ENCODE results near the gene MATK.
"Not testable (repeated sequence)": the region's sequence is repeated elsewhere in the genome, so short reads cannot be mapped to it uniquely, and the experiment has no call there.

Gene MATK

GRCh38 chr19:3771000-3771905 lies 14.9 kb downstream of the MATK start:
- Histone ChIP-seq H3K9me3 (ENCODE audit: control insufficient read depth, low read length) (no peaks in the 10 kb centered on the region), H3K27me3 (replicated peaks; ENCODE audit: control insufficient read depth, insufficient read depth, low read length, poor library complexity, severe bottlenecking) (no peaks in the 10 kb centered on the region), H3K27ac (ENCODE audit: insufficient read depth, low read length, poor library complexity, severe bottlenecking) (no peak overlapping the region), H3K4me3 (ENCODE audit: insufficient read depth, low read depth, low read length, poor library complexity, severe bottlenecking) (no peak overlapping the region), H3K4me1 (ENCODE audit: control insufficient read depth, insufficient read depth, low read length, poor library complexity, severe bottlenecking) (peaks cover 6% of the 10 kb centered on the region), H3K36me3 (ENCODE audit: control insufficient read depth, insufficient read depth, low read length) (peaks cover 34% of the 10 kb centered on the region)
- no peak for DNase-seq

- Histone ChIP-seq H3K27me3 (replicated peaks; ENCODE audit: control insufficient read depth, insufficient read depth, low read length, poor library complexity, severe bottlenecking) (no peaks in the 10 kb centered on the region), H3K27ac (ENCODE audit: insufficient read depth, low read length, poor library complexity, severe bottlenecking) (no peak overlapping the region), H3K4me3 (ENCODE audit: insufficient read depth, low read depth, low read length, poor library complexity, severe bottlenecking) (no peak overlapping the region), H3K9me3 (ENCODE audit: control insufficient read depth, low read length) (no peaks in the 10 kb centered on the region), H3K36me3 (ENCODE audit: control insufficient read depth, insufficient read depth, low read length) (peaks cover 35% of the 10 kb centered on the region), H3K4me1 (ENCODE audit: control insufficient read depth, insufficient read depth, low read length, poor library complexity, severe bottlenecking) (peaks cover 6% of the 10 kb centered on the region)
- DNase-seq, result no peak
Observed at GRCh38 chr19:3770136-3770999, 15.8 kb downstream of the MATK start.

- Histone ChIP-seq H3K9me3 (ENCODE audit: control insufficient read depth, low read length) (no peaks in the 10 kb centered on the region), H3K27me3 (replicated peaks; ENCODE audit: control insufficient read depth, insufficient read depth, low read length, poor library complexity, severe bottlenecking) (no peaks in the 10 kb centered on the region), H3K4me1 (ENCODE audit: control insufficient read depth, insufficient read depth, low read length, poor library complexity, severe bottlenecking) (peaks cover 6% of the 10 kb centered on the region), H3K36me3 (ENCODE audit: control insufficient read depth, insufficient read depth, low read length) (peaks cover 40% of the 10 kb centered on the region), H3K27ac (ENCODE audit: insufficient read depth, low read length, poor library complexity, severe bottlenecking) (no peak overlapping the region), H3K4me3 (ENCODE audit: insufficient read depth, low read depth, low read length, poor library complexity, severe bottlenecking) (no peak overlapping the region)
- no peak for DNase-seq
Observed at GRCh38 chr19:3769494-3769893, 16.7 kb downstream of the MATK start.

GRCh38 chr19:3768748-3769099 lies 17.5 kb downstream of the MATK start:
- DNase-seq, result no peak
- H3K27me3 ChIP-seq (replicated peaks; ENCODE audit: control insufficient read depth, insufficient read depth, low read length, poor library complexity, severe bottlenecking), result no peaks in the 10 kb centered on the region

GRCh38 chr19:3768015-3768747 lies 18.0 kb downstream of the MATK start:
- Histone ChIP-seq H3K36me3 (ENCODE audit: control insufficient read depth, insufficient read depth, low read length) (peaks cover 40% of the 10 kb centered on the region), H3K9me3 (ENCODE audit: control insufficient read depth, low read length) (no peaks in the 10 kb centered on the region), H3K4me3 (ENCODE audit: insufficient read depth, low read depth, low read length, poor library complexity, severe bottlenecking) (no peak overlapping the region), H3K4me1 (ENCODE audit: control insufficient read depth, insufficient read depth, low read length, poor library complexity, severe bottlenecking) (peaks cover 9% of the 10 kb centered on the region), H3K27me3 (replicated peaks; ENCODE audit: control insufficient read depth, insufficient read depth, low read length, poor library complexity, severe bottlenecking) (no peaks in the 10 kb centered on the region), H3K27ac (ENCODE audit: insufficient read depth, low read length, poor library complexity, severe bottlenecking) (no peak overlapping the region)
- DNase-seq, result no peak

More at GRCh38 chr19:3768748-3769099, 17.5 kb downstream of the MATK start:
- H3K36me3 ChIP-seq (ENCODE audit: control insufficient read depth, insufficient read depth, low read length), result peaks cover 40% of the 10 kb centered on the region
- no peak overlapping the region for H3K4me3 ChIP-seq (ENCODE audit: insufficient read depth, low read depth, low read length, poor library complexity, severe bottlenecking)
- no peak overlapping the region for H3K27ac ChIP-seq (ENCODE audit: insufficient read depth, low read length, poor library complexity, severe bottlenecking)
- H3K9me3 ChIP-seq (ENCODE audit: control insufficient read depth, low read length), result no peaks in the 10 kb centered on the region
- peaks cover 6% of the 10 kb centered on the region for H3K4me1 ChIP-seq (ENCODE audit: control insufficient read depth, insufficient read depth, low read length, poor library complexity, severe bottlenecking)

- no peak for DNase-seq
- Histone ChIP-seq H3K36me3 (ENCODE audit: control insufficient read depth, insufficient read depth, low read length) (peaks cover 40% of the 10 kb centered on the region), H3K4me3 (ENCODE audit: insufficient read depth, low read depth, low read length, poor library complexity, severe bottlenecking) (no peak overlapping the region), H3K27ac (ENCODE audit: insufficient read depth, low read length, poor library complexity, severe bottlenecking) (no peak overlapping the region), H3K4me1 (ENCODE audit: control insufficient read depth, insufficient read depth, low read length, poor library complexity, severe bottlenecking) (peaks cover 12% of the 10 kb centered on the region), H3K9me3 (ENCODE audit: control insufficient read depth, low read length) (no peaks in the 10 kb centered on the region), H3K27me3 (replicated peaks; ENCODE audit: control insufficient read depth, insufficient read depth, low read length, poor library complexity, severe bottlenecking) (no peaks in the 10 kb centered on the region)
Observed at GRCh38 chr19:3767050-3767449, 19.1 kb downstream of the MATK start.

GRCh38 chr19:3766520-3766919 lies 19.7 kb downstream of the MATK start:
- no peaks in the 10 kb centered on the region for H3K27me3 ChIP-seq (replicated peaks; ENCODE audit: control insufficient read depth, insufficient read depth, low read length, poor library complexity, severe bottlenecking)
- no peak for DNase-seq
- H3K4me1 ChIP-seq (ENCODE audit: control insufficient read depth, insufficient read depth, low read length, poor library complexity, severe bottlenecking), result peaks cover 16% of the 10 kb centered on the region
- H3K27ac ChIP-seq (ENCODE audit: insufficient read depth, low read length, poor library complexity, severe bottlenecking), result no peak overlapping the region
- H3K36me3 ChIP-seq (ENCODE audit: control insufficient read depth, insufficient read depth, low read length), result peaks cover 40% of the 10 kb centered on the region
- H3K4me3 ChIP-seq (ENCODE audit: insufficient read depth, low read depth, low read length, poor library complexity, severe bottlenecking), result no peak overlapping the region
- H3K9me3 ChIP-seq (ENCODE audit: control insufficient read depth, low read length), result no peaks in the 10 kb centered on the region

GRCh38 chr19:3765757-3766156 lies 20.4 kb downstream of the MATK start:
- not testable (repeated sequence) for DNase-seq; H3K27ac ChIP-seq (ENCODE audit: insufficient read depth, low read length, poor library complexity, severe bottlenecking); H3K27me3 ChIP-seq (replicated peaks; ENCODE audit: control insufficient read depth, insufficient read depth, low read length, poor library complexity, severe bottlenecking); H3K4me3 ChIP-seq (ENCODE audit: insufficient read depth, low read depth, low read length, poor library complexity, severe bottlenecking); H3K9me3 ChIP-seq (ENCODE audit: control insufficient read depth, low read length)
- Histone ChIP-seq H3K4me1 (ENCODE audit: control insufficient read depth, insufficient read depth, low read length, poor library complexity, severe bottlenecking) (peaks cover 24% of the 10 kb centered on the region), H3K36me3 (ENCODE audit: control insufficient read depth, insufficient read depth, low read length) (peaks cover 40% of the 10 kb centered on the region)

- no peak for DNase-seq
- H3K27ac ChIP-seq (ENCODE audit: insufficient read depth, low read length, poor library complexity, severe bottlenecking), result no peak overlapping the region
- H3K9me3 ChIP-seq (ENCODE audit: control insufficient read depth, low read length), result no peaks in the 10 kb centered on the region
- peaks cover 40% of the 10 kb centered on the region for H3K36me3 ChIP-seq (ENCODE audit: control insufficient read depth, insufficient read depth, low read length)
- peaks cover 29% of the 10 kb centered on the region for H3K4me1 ChIP-seq (ENCODE audit: control insufficient read depth, insufficient read depth, low read length, poor library complexity, severe bottlenecking)
- no peaks in the 10 kb centered on the region for H3K27me3 ChIP-seq (replicated peaks; ENCODE audit: control insufficient read depth, insufficient read depth, low read length, poor library complexity, severe bottlenecking)
- H3K4me3 ChIP-seq (ENCODE audit: insufficient read depth, low read depth, low read length, poor library complexity, severe bottlenecking), result no peak overlapping the region
Observed at GRCh38 chr19:3765121-3765520, 21.1 kb downstream of the MATK start.
